ENCODE data around the gene POFUT2.
A peak's percentile ranks its signal among the peaks of the same experiment; 100 is the strongest.
"Not testable (repeated sequence)": the region's sequence is repeated elsewhere in the genome, so short reads cannot be mapped to it uniquely, and the experiment has no call there.

The POFUT2 gene

GRCh38 chr21:45310459-45310858 is 22.8 kb upstream of the POFUT2 start:
- no peak for DNase-seq (ENCODE audit: low read depth in 2 of 2)

DNA sequence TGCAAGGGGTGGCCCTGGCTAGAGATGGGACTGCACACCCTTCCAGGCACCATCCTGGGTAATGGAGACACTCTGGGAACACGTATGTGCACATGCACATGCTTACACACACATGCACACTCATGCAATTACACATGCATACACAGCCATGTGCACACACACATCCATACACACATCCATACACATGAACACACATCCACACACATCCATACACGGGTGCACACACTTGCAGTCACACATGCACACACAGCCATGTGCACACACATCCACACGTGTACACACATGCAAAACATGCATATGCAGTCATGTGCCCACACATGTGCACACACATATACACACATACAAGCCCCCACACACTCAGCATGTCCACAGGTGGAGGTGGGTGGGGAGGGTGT is 22.3 kb upstream of the POFUT2 start:
- no peak for DNase-seq (ENCODE audit: low read depth in 2 of 2)

DNA sequence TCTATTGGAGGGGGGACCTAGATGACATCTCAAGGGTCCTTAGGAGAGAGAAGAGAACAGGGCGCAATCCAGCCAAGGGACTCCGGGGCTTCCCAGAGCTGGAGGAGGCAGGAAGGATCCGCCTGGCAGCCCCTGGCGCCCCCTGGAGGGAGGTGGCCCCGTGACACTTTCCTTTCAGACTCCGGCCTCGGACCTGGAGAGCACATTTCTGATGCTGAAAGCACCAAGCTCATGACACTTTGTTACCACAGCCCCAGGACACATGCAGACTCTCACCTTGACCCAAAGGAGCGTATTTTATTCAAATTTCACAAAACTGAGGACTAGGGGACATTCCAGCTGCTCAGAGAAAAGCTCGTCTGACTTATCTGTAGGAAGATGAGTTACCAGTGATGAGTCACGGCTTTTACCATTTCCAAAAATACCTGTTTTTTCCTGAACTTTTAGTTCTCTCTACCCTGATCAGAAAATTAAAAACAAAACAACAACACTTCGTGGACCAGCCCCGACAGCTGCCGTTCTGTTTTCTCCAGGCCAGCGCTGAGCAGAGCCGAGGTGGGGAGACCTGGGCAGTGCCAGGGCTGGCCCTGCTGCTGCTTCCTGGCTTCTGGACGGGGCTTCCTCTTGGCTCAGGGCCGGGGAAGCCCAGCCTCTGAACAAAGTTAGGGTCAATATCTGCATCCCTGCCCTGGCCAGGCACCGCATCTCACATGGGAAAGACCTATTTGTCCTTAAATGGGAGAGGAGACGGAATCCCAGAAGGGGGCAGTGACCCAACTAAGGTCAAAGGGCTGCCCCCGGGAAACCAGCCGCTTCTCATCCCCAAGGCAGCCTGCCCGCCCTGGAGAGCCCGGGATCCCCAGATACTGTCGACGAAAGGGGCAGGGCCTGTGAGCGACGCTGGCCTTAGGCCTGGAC is 21.6 kb upstream of the POFUT2 start:
- peak in 1 of 2 experiments; percentile 47 for DNase-seq (ENCODE audit: low read depth in 2 of 2)

DNA sequence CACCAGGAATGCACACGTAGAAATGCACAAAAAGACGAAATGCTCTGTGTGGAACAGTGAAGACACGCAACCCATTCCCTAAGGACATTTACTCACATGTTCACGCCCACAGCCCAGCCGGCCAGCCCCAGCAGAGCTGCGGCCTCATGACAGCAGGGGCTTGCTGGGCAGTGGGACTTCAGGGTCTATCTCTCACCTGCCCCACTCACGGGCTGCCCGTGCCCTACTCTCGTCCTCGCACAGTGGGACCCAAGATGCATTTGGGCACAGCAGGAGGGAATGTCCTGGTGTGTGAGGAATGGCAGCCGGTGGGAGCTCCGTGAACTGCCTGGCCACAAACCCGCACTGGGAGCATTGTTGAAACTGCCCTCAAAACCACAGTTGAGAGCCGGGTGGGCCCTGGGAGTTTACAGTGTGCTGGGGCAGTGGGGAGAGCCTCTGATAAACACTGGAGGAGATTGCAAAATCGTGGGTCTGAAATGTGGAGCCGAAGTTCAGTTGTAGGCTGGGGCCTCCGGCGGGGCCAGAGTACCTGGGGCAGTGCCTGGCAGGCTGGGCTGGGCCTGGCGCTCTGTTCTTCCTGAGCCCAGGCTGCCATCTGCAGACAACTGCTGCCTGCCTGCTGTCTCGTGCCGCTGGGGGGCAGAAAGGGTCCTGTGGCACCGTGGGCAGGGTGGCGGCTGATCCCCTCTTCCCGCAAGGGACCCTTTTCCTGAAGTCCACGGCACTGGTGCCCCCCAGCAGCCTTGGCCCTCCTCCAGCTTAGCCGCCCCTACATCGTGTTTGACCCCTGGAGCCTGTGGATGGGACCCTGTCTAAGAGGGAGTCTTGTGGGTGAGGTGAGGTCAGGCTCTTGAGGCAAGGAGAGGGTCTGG is 20.7 kb upstream of the POFUT2 start:
- no peak for DNase-seq (ENCODE audit: low read depth in 2 of 2)

GRCh38 chr21:45307597-45308158 is 20.0 kb upstream of the POFUT2 start:
- not testable (repeated sequence) for DNase-seq (ENCODE audit: low read depth in 2 of 2)

DNA sequence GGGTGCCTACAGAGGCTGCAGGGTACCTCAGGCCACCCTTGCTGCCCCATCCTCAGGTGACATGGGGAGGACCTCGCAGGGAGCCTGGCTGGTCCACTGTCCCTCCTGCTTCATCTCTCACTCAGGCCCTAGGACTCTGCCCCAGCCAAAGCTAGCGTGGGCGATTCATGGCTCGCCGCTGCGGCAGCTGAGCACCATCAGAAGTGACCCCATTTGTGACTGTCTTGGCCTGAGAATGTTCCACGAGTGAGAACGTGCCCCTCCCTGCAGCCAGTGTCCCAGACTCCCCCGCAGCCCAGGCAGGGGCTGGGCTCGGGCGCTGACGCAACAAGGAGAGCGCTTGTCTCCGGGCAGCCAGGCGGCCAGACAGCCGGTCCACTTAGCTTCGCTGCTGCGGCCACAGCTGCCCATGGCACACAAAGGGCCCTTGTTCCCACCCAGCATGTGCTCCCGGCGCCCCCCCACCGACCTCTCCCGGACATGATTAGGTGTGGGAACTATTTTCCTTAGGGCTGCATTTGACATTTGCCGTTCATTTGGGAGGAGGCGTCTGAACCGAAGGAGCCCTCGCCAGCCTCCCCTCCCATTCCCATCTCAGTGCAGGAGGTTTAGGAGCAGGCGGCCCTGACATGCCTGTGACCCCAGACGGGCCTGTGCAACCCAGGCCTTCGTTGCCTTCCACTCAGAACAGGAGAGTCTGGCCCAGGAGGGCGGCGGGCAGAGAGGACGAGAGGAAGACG is 19.3 kb upstream of the POFUT2 start:
- no peak for DNase-seq (ENCODE audit: low read depth in 2 of 2)

GRCh38 chr21:45306453-45306831 is 18.7 kb upstream of the POFUT2 start:
- DNase-seq (ENCODE audit: low read depth in 2 of 2): no peak

- DNase-seq (ENCODE audit: low read depth in 2 of 2): no peak
These were observed 18.1 kb upstream of the POFUT2 start for GRCh38 chr21:45305836-45306235.

- no peak for DNase-seq (ENCODE audit: low read depth in 2 of 2)
These were observed 17.2 kb upstream of the POFUT2 start for GRCh38 chr21:45304945-45305344.

- no peak for DNase-seq (ENCODE audit: low read depth in 2 of 2)
These were observed 16.8 kb upstream of the POFUT2 start for GRCh38 chr21:45304476-45304830.

GRCh38 chr21:45303751-45304475 is 16.2 kb upstream of the POFUT2 start:
- no peak for DNase-seq (ENCODE audit: low read depth in 2 of 2)

DNA sequence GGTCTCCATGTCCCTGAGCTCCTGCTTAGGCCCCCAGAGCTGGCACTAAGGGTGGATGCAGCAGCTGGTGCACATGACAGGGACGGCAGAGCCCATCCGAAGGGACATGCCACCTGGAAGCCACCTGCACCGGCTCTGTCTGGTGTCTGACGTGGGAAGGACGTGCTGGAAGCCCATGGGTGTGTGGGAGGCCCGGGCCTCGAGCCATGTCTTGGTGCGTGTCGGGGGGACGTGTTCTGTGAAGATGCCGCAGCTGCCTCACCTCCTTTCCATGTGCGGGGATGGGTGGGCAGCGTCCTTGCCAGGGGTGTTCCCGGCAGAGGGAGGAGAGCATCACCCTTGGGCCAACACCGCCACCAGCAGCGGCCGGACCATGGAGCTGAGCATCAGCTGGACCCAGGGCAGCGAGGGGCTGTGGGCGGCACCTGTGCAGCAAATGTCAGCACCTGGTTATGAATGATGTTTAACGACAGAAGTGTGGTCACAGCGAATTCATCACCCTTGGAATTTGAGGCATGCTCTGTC is 15.5 kb upstream of the POFUT2 start:
- DNase-seq (ENCODE audit: low read depth in 2 of 2): no peak

DNA sequence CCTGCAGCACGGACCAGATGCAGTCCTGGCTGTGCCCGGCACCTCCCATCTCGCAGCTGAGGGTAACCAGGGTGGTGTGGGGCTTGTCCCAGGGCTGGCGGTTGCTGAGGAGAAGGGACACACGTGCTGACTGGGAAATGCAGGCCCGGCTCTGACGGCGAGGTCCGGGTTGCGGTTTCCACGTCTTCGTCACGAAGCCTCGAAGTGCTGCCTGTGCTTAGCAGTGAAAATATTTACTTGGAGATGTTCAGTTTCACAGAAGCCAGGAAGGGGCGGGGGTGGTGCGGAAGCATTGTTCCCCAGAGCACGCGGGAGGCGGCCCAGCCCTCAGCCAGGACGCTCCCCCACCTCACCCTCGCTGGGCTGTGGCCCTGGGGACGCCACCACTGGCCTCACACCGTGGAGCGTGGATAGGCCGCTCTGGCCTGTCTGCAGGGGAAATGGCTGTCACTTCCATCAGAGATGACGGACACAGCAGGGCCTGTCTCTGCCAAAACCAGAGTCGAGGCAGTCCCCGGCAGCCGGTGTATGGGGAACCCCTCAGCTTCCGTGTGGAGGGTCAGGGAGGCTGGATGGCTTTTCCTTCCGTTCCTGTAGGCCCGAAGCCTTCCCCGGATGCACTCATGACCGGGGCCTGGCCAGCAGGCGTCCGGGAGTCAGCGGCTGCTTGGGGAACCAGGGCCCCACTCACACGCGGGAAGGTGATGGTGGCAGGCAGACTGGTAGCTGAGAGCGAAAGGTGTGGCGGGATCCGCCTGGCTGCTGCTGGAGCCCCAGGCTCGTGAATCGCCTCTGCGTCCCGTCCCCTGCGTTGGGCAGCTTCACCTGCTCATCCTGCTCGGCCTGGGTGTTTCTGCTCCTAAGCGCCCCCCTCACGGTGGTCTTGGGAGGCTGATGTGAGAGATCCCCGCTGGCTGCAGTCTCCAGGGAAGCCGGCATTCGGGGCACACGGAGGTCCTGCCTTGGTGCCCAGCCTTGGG is 14.7 kb upstream of the POFUT2 start:
- peak; percentile 15 to 43 for DNase-seq (ENCODE audit: low read depth in 2 of 2)

- DNase-seq (ENCODE audit: low read depth in 2 of 2): no peak
These were observed 13.9 kb upstream of the POFUT2 start for GRCh38 chr21:45301521-45302081.

DNA sequence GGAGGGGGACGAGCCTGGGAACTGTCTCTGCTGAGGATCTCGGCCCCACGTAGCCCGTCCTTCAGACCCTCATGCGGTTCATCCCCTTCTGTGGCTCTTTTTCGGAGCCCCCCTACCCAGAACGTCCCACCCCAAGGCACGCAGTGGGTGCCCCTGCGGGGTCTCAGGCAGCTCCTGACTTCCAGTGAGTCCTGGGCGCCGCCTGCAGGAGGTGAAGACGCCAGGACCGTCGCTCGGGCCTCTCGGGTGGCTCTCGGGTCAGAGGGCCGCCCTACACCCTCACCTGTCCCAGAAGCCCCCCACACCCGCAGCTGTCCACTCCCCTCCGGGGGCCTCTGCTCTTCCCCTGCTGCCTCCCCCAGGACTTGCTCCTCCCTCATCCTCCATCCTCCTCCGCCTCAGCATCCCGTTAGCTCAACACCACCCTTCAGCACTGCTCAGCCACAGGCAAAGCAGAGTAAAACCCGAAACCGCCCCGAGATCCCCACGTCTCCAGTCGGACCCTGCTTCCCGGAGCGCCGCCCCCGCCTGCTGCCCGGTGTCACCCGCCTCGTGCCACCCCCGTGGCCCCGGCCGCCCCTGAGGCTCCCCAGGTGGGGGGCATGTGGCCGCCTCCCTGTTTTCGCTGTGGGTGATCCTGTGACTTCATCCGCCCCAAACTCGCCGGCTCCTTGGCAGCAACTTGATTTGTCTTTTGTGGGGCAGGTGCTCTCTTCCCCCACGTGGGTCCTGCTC is 13.3 kb upstream of the POFUT2 start:
- DNase-seq (ENCODE audit: low read depth in 2 of 2): no peak

DNA sequence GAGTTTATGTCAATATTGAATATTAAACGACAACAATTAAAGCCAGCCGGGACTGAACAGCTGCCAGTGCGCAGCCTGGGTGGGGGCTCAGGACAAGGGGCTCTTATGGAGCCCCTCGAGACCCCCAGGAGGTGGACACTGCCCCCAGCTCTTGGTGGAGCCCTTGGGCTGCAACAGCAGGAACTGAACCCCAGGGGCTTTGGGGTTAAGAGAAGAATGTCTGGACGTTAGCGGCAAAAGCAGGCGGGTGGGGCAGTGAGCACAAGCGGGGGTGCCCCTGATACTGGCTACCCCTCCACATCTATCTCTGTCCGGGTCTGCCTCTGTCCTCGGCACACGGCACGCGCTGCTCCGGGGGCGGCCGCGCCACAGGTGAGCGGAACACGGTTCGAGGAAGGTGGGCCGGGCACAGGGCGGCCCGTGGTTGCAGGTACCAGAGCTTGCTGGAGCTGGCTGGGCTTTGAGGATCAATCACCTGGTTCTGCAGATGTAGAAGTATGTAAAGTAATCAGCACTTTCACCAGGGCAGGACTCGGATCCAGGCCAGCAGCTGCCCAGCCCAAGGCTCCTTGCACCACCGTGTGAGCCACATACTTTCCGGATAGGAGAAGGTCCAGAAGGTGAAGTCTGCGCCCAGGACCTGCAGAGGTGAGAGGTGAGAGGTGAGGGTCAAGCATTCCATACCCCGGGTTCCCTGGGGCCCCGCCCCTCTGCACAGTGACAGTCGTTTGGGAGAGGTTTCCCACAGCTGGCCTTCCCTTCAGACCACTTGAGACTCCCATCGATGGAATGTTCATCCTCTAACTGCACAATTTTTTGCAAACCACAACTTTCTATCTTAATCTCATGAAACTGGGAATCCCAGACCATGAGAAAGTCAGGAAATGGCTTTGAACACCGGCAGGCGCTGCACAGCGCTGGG is 12.4 kb upstream of the POFUT2 start:
- no peak for DNase-seq (ENCODE audit: low read depth in 2 of 2)

- no peak for DNase-seq (ENCODE audit: low read depth in 2 of 2)
These were observed 11.6 kb upstream of the POFUT2 start for GRCh38 chr21:45299026-45299863.

All from stimulated activated CD4-positive, alpha-beta T cell treated with anti-CD3 and anti-CD28 coated beads, Interleukin-12 subunit alpha, Interleukin-12 subunit beta, amount 100 ng/mL, for 24 hours (primary cell).